GM12801 (cell line): ENCODE results near the gene ARHGAP12.

Source experiments
- CTCF ChIP-seq: IDR thresholded peaks from one replicate; pipeline ENCODE4 v1.5.1; 2011; ENCODE audit warnings: control low read depth; ENCODE audit not compliant: insufficient read length; ENCODE audit errors: extremely low read depth

The ARHGAP12 gene

GRCh38 chr10:31928549-31929260 is at the start of gene ARHGAP12:
TSS of gene ARHGAP12 (minus strand) at chr10:31928831. CDS start at chr10:31908855, 19,976 bp downstream.
- TF ChIP-seq CTCF = no peak

- no peak for TF ChIP-seq CTCF
Observed at GRCh38 chr10:31978156-31978483, 49.5 kb upstream of the ARHGAP12 start.

GRCh38 chr10:31977440-31978155 is 49.0 kb upstream of the ARHGAP12 start:
- TF ChIP-seq CTCF = no peak

GRCh38 chr10:31975157-31975765 is 46.6 kb upstream of the ARHGAP12 start:
- TF ChIP-seq CTCF = no peak

GRCh38 chr10:31974434-31975124 is 45.9 kb upstream of the ARHGAP12 start:
- no peak for TF ChIP-seq CTCF

- TF ChIP-seq CTCF = no peak
Observed at GRCh38 chr10:31972519-31973041, 43.9 kb upstream of the ARHGAP12 start.

GRCh38 chr10:31963589-31963980 is 35.0 kb upstream of the ARHGAP12 start:
- no peak for TF ChIP-seq CTCF
